ENCODE measurements around the gene SMIM9. TPM values are rescaled to one million over a fixed set of nuclear protein-coding genes. Genes with fewer than 3 reads are reported as not detected.

The SMIM9 gene
- total and polyA plus RNA-seq, 8 donors, result not detected

- Histone ChIP-seq H3K36me3 (no peaks in the 10 kb centered on the region), H3K27me3 (no peaks in the 10 kb centered on the region), H3K9me3 (no peaks in the 10 kb centered on the region), H3K4me1 (peaks cover 0 to 17% (median 2%) of the 10 kb centered on the region in 4 donors), H3K4me3 (no peak overlapping the region), H3K27ac (no peak overlapping the region)
- DNase-seq, result no peak
- intact Hi-C loops (cut with DNase I; ENCODE audit: low total_unique reads), result no loop called here
- WGBS, 5 donors, result 75 to 85% (median 81%) methylated on average over 8 of the region's 8 CpGs
- TF ChIP-seq POLR2A (IDR thresholded peaks at IDR 0.05) (no peak), CTCF (IDR thresholded peaks at IDR 0.05) (no peak), EP300 (IDR thresholded peaks at IDR 0.05) (no peak), POLR2AphosphoS5 (IDR thresholded peaks at IDR 0.05) (no peak)
Observed at GRCh38 chrX:154791939-154792338, 42.5 kb downstream of the SMIM9 start.

- H3K9me3 ChIP-seq, result no peaks in the 10 kb centered on the region
- no peak overlapping the region for H3K4me3 ChIP-seq
- TF ChIP-seq POLR2AphosphoS5 (IDR thresholded peaks at IDR 0.05), result no peak
- no peak for TF ChIP-seq EP300 (IDR thresholded peaks at IDR 0.05)
- 37 to 57% (median 56%) methylated on average over 4 of the region's 4 CpGs for whole genome bisulfite sequencing, 5 donors
- intact Hi-C loops (cut with DNase I; ENCODE audit: low total_unique reads), result no loop called here
- DNase-seq, result no peak
- no peaks in the 10 kb centered on the region for H3K36me3 ChIP-seq
- peaks cover 0 to 14% (median 2%) of the 10 kb centered on the region in 4 donors for H3K4me1 ChIP-seq
- no peaks in the 10 kb centered on the region for H3K27me3 ChIP-seq
- no peak overlapping the region for H3K27ac ChIP-seq
Observed at GRCh38 chrX:154791467-154791866, 43.0 kb downstream of the SMIM9 start.

- Histone ChIP-seq H3K4me1 (no peaks in the 10 kb centered on the region), H3K27me3 (no peaks in the 10 kb centered on the region), H3K4me3 (no peak overlapping the region), H3K27ac (no peak overlapping the region), H3K36me3 (peaks cover 0 to 15% (median 8%) of the 10 kb centered on the region in 4 donors), H3K9me3 (no peaks in the 10 kb centered on the region)
- no peak for DNase-seq
- intact Hi-C loops (cut with DNase I; ENCODE audit: low total_unique reads), result no loop called here
- TF ChIP-seq CTCF (IDR thresholded peaks at IDR 0.05), result no peak
- TF ChIP-seq EP300 (IDR thresholded peaks at IDR 0.05), result no peak
- TF ChIP-seq POLR2AphosphoS5 (IDR thresholded peaks at IDR 0.05), result no peak
- no peak for TF ChIP-seq POLR2A (IDR thresholded peaks at IDR 0.05)
- WGBS, 5 donors, result 44 to 59% (median 48%) methylated on average over 6 of the region's 6 CpGs
Observed at GRCh38 chrX:154785716-154786115, 48.7 kb downstream of the SMIM9 start.

- no peak overlapping the region for H3K27ac ChIP-seq
- DNase-seq, result no peak
- TF ChIP-seq POLR2AphosphoS5 (IDR thresholded peaks at IDR 0.05), result no peak
- TF ChIP-seq EP300 (IDR thresholded peaks at IDR 0.05), result no peak
- TF ChIP-seq POLR2A (IDR thresholded peaks at IDR 0.05), result no peak
- TF ChIP-seq CTCF (IDR thresholded peaks at IDR 0.05), result no peak
- H3K36me3 ChIP-seq, result peaks cover 0 to 18% (median 11%) of the 10 kb centered on the region in 4 donors
- 81 to 87% (median 86%) methylated on average over 10 to 13 of the region's 13 CpGs for WGBS, 5 donors
- H3K9me3 ChIP-seq, result no peaks in the 10 kb centered on the region
- intact Hi-C loops (cut with DNase I; ENCODE audit: low total_unique reads), result no loop called here
- no peaks in the 10 kb centered on the region for H3K4me1 ChIP-seq
- H3K27me3 ChIP-seq, result no peaks in the 10 kb centered on the region
- H3K4me3 ChIP-seq, result no peak overlapping the region
Observed at GRCh38 chrX:154784149-154784995, 50.1 kb downstream of the SMIM9 start.

- no peaks in the 10 kb centered on the region for H3K27me3 ChIP-seq
- intact Hi-C loops (cut with DNase I; ENCODE audit: low total_unique reads), result no loop called here
- no peaks in the 10 kb centered on the region for H3K9me3 ChIP-seq
- no peak overlapping the region for H3K4me3 ChIP-seq
- no peak for DNase-seq
- peaks cover 0 to 49% (median 33%) of the 10 kb centered on the region in 4 donors for H3K36me3 ChIP-seq
- no peaks in the 10 kb centered on the region for H3K4me1 ChIP-seq
- WGBS, 5 donors, result 81 to 97% (median 91%) methylated on average over 6 to 9 of the region's 9 CpGs
- TF ChIP-seq POLR2AphosphoS5 (IDR thresholded peaks at IDR 0.05), result no peak
- no peak for TF ChIP-seq CTCF (IDR thresholded peaks at IDR 0.05)
- TF ChIP-seq POLR2A (IDR thresholded peaks at IDR 0.05), result no peak
- no peak overlapping the region for H3K27ac ChIP-seq
Observed at GRCh38 chrX:154780968-154781367, 53.5 kb downstream of the SMIM9 start.

Measured in stomach (tissue), 9 donors.